Measurements from ENCODE around the gene SSBP3.

DNA sequence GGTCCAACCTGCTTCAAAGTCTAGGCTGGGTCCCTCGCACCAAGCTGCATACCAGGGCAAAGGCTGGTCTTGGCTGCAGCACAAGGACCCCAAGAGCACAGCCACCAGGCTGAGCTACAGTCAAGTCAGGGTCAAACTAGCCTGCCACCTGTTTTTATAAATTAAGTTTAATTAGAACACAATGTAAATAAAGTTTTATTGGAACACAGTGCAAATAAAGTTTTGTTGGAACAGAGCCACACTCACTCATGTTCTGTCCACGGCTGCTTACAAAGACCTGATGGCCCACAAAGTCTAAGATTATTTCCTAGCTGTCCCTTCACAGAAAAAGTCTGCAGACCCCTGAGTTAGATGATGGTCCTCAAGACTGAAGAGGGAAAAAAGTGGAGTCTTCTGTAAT lies 140.0 kb downstream of the SSBP3 start:
- TF ChIP-seq, protein P1, sequence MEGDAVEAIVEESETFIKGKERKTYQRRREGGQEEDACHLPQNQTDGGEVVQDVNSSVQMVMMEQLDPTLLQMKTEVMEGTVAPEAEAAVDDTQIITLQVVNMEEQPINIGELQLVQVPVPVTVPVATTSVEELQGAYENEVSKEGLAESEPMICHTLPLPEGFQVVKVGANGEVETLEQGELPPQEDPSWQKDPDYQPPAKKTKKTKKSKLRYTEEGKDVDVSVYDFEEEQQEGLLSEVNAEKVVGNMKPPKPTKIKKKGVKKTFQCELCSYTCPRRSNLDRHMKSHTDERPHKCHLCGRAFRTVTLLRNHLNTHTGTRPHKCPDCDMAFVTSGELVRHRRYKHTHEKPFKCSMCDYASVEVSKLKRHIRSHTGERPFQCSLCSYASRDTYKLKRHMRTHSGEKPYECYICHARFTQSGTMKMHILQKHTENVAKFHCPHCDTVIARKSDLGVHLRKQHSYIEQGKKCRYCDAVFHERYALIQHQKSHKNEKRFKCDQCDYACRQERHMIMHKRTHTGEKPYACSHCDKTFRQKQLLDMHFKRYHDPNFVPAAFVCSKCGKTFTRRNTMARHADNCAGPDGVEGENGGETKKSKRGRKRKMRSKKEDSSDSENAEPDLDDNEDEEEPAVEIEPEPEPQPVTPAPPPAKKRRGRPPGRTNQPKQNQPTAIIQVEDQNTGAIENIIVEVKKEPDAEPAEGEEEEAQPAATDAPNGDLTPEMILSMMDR (IDR thresholded peaks at IDR 0.05; ENCODE audit: insufficient read depth, low read length, poor library complexity, severe bottlenecking), result no peak
- no peak for TF ChIP-seq EZH2phosphoT487 (conservative IDR thresholded peaks at IDR 0.05; ENCODE audit: low read length)
